Mucosa of descending colon (tissue), 3 donors: ENCODE data around the gene HIRA. TPM values are rescaled to one million over a fixed set of nuclear protein-coding genes. Genes with fewer than 3 reads are reported as not detected.
"Not testable (repeated sequence)": the region's sequence is repeated elsewhere in the genome, so short reads cannot be mapped to it uniquely, and the experiment has no call there.

Experiments
- ATAC-seq: fragments of 200-7000 bp; cut with Tn5 transposase; one replicate; pipeline ENCODE4 v1.9.1; 2020; ENCODE audit warnings: mild to moderate bottlenecking, moderate library complexity
- DNase-seq, 3 donors: peaks; one replicate each; pipeline ENCODE4 v3.0.0-alpha.2; 2020
- H3K36me3 ChIP-seq: fragments of 200-600 bp; one replicate; pipeline ENCODE4 v1.8.0; 2021; ENCODE audit warnings: low read depth, mild to moderate bottlenecking
- H3K4me1 ChIP-seq: fragments of 200-600 bp; one replicate; pipeline ENCODE4 v1.8.0; 2021; ENCODE audit warnings: low read depth, mild to moderate bottlenecking
- H3K4me3 ChIP-seq: fragments of 200-600 bp; one replicate; pipeline ENCODE4 v1.8.0; 2021; ENCODE audit warnings: mild to moderate bottlenecking
- H3K9me3 ChIP-seq: fragments of 200-600 bp; one replicate; pipeline ENCODE4 v1.8.0; 2021; ENCODE audit warnings: mild to moderate bottlenecking
- CTCF ChIP-seq: fragments of 200-600 bp; IDR thresholded peaks from one replicate; pipeline ENCODE4 v1.8.0; 2022; ENCODE audit warnings: antibody characterized with exemption, mild to moderate bottlenecking
- intact Hi-C, 2 donors: fragments of 100-400 bp; cut with DNase I in 1 of 2; cut with micrococcal nuclease in 1 of 2; formaldehyde crosslinking; loops; one replicate each; pipeline versions ENCODE4 v1.11.0 to v1.11.1; 2022; cut with DNase I, micrococcal nuclease
- total RNA-seq, 3 donors: library from RNA; stranded (reverse); fragmentation: NEBNext Ultra II Directional in 2 of 3; extraction: Animal tissue kit (Norgen Biotek cat#: 25700) in 2 of 3; gene quantifications; one replicate each; pipeline versions ENCODE4 v1.2.1 to v1.2.4, GENCODE V29; 2021 to 2023
- donor health status: DM: no; HTN: no; CAD: no; lungs with moderate emphysema.
- donor health status: DM: no; HTN: no; CAD: no.
- donor health status: DM: no; HTN: yes; CAD: no.

The HIRA gene
- total RNA-seq, 3 donors from 2014 or later: 24.0 to 35.0 (median 27.4) TPM

GRCh38 chr22:19446603-19447329, 15.2 kb upstream of the HIRA start:
- Histone ChIP-seq H3K36me3 (no peaks in the 10 kb centered on the region), H3K4me1 (peaks cover 19% of the 10 kb centered on the region), H3K9me3 (no peaks in the 10 kb centered on the region), H3K4me3 (peak overlapping the region; percentile 93)
- no peak for DNase-seq
- ATAC-seq: peak; percentile 17
- intact Hi-C loops: no loop called here
- no peak for TF ChIP-seq CTCF

- ATAC-seq, H3K9me3 ChIP-seq, H3K36me3 ChIP-seq, DNase-seq, H3K4me3 ChIP-seq, intact Hi-C loops: not testable (repeated sequence)
- peaks cover 19% of the 10 kb centered on the region for H3K4me1 ChIP-seq
Measured at GRCh38 chr22:19445279-19445982, 13.9 kb upstream of the HIRA start.

GRCh38 chr22:19443544-19444211, 12.1 kb upstream of the HIRA start:
- no peak for TF ChIP-seq CTCF
- intact Hi-C loops: no loop called here
- ATAC-seq: no peak
- Histone ChIP-seq H3K36me3 (no peaks in the 10 kb centered on the region), H3K9me3 (no peaks in the 10 kb centered on the region), H3K4me1 (peaks cover 16% of the 10 kb centered on the region), H3K4me3 (no peak overlapping the region)
- DNase-seq: no peak

GRCh38 chr22:19442166-19442565, 10.6 kb upstream of the HIRA start:
- intact Hi-C loops: no loop called here

GRCh38 chr22:19440411-19441195, 9.1 kb upstream of the HIRA start:
- ATAC-seq: no peak
- intact Hi-C loops: no loop called here

More at GRCh38 chr22:19442166-19442565, 10.6 kb upstream of the HIRA start:
- Histone ChIP-seq H3K4me1 (peaks cover 9% of the 10 kb centered on the region), H3K36me3 (no peaks in the 10 kb centered on the region), H3K9me3 (no peaks in the 10 kb centered on the region), H3K4me3 (no peak overlapping the region)
- no peak for TF ChIP-seq CTCF
- ATAC-seq (no peak), DNase-seq (no peak)

More at GRCh38 chr22:19440411-19441195, 9.1 kb upstream of the HIRA start:
- DNase-seq: no peak
- Histone ChIP-seq H3K4me1 (no peaks in the 10 kb centered on the region), H3K9me3 (no peaks in the 10 kb centered on the region), H3K36me3 (no peaks in the 10 kb centered on the region), H3K4me3 (no peak overlapping the region)
- no peak for TF ChIP-seq CTCF
